PC-3 (cell line): Measurements from ENCODE around the gene CORO2A.

Source experiments
- CTCF ChIP-seq: fragments of 300-600 bp; sonication (generic); conservative IDR thresholded peaks from 2 replicates; pipeline ENCODE4 v1.5.1; 2017; ENCODE audit warnings: antibody characterized with exemption, low read depth, mild to moderate bottlenecking, low read length
- EZH2 ChIP-seq: fragments of 300-600 bp; sonication (generic); IDR thresholded peaks from one replicate; pipeline ENCODE4 v1.6.1; 2017; ENCODE audit warnings: antibody characterized with exemption, mild to moderate bottlenecking, low read length; ENCODE audit not compliant: unreplicated experiment

DNA sequence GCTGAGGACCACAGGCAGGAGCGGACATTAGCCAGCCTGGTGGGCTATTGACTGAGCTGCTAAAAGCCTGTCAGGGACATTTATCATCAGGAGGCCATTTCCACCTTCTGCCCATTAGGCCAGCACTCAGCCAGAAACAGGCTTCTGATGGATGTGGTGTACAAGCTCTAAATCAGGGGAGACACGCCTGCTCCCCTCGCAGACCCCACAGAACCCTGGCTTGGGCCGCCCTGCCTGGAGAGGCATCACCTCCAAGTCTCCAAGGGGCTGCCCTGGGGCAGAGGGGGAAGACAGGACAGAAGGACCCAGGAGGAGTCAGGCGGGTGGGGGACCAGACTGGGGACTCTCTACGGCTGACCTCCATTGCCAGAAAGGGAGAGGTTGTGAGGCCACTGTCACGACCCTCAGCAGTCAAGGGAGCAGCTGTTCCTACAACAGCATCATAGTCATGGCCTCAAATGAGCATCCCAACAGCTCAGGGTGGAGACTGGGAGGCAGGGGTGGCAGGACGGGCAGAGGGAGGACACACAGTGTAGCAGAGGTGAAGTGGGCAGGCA lies 49.4 kb downstream of the CORO2A start:
- TF ChIP-seq EZH2 (no peak), CTCF (no peak)
